HepG2 (cell line): ENCODE data around the gene ASXL1. TPM values are rescaled to one million over a fixed set of nuclear protein-coding genes. Genes with fewer than 3 reads are reported as not detected.

Experiments
- ATAC-seq: fragments of 200-7000 bp; cut with Tn5 transposase; 3 replicates; pipeline ENCODE4 v1.9.1; 2020; ENCODE audit warnings: mild to moderate bottlenecking, moderate library complexity
- BruUV-seq: library from RNA; stranded (reverse); fragments of 400-500 nt; replicated peaks from 2 replicates; lab custom pipeline; 2021; lab: Mats Ljungman, UMichigan
- CTCF ChIA-PET: fragments of 300-600 bp; formaldehyde crosslinking; extraction: SDS; loops from one replicate; lab custom pipeline; 2021; ENCODE audit warnings: low total read pairs, inconsistent platforms, low intra/inter-chr PET ratio; lab: Yijun Ruan, JAX
- POLR2A ChIA-PET: fragments of 350-600 bp; sonication (Branson Sonifier 250); formaldehyde crosslinking; loops from one replicate; lab custom pipeline; 2020; ENCODE audit warnings: antibody characterized with exemption, inconsistent platforms; lab: Yijun Ruan, JAX
- DNase-seq: peaks from one replicate; pipeline ENCODE4 v3.0.0-alpha.2; 2015; ENCODE audit warnings: low spot score
- FAIRE-seq: peaks from 3 replicates; lab custom pipeline; 2011; peaks lifted over from hg19 to GRCh38; lab: Jason Lieb, UNC
- H2AFZ ChIP-seq: one replicate; pipeline ENCODE4 v1.6.1; 2011; ENCODE audit warnings: low read length, inconsistent platforms
- H3K27ac ChIP-seq: fragments of 300-600 bp; 3 replicates; pipeline ENCODE4 v1.8.0; 2011; ENCODE audit warnings: mixed run types, mild to moderate bottlenecking, mixed read lengths, low read length, inconsistent platforms; ENCODE audit not compliant: insufficient read depth; ENCODE audit errors: extremely low read length
- H3K27me3 ChIP-seq, 2 experiments: fragments of 200-600 bp in 1 of 2; 2 replicates in 1 of 2; 3 replicates in 1 of 2; pipeline versions ENCODE4 v1.6.0 to v1.8.0; 2011; ENCODE audit warnings: low read length in 2 of 2, mild to moderate bottlenecking in 2 of 2, moderate library complexity in 2 of 2, inconsistent platforms in 1 of 2; ENCODE audit not compliant: insufficient read depth in 2 of 2, control insufficient read depth in 1 of 2
- H3K36me3 ChIP-seq, 2 experiments: fragments of 200-600 bp in 1 of 2; replicated peaks in 1 of 2; 2 replicates in 1 of 2; 3 replicates in 1 of 2; pipeline versions ENCODE4 v1.5.1 to v1.8.0; 2011; ENCODE audit warnings: low read length in 2 of 2, inconsistent platforms in 1 of 2; ENCODE audit not compliant: insufficient read depth in 2 of 2, control insufficient read depth in 1 of 2
- H3K4me1 ChIP-seq: 2 replicates; pipeline ENCODE4 v1.5.1; 2012; ENCODE audit warnings: low read length, inconsistent platforms; ENCODE audit not compliant: insufficient read depth
- H3K4me2 ChIP-seq: 2 replicates; pipeline ENCODE4 v1.6.0; 2011; ENCODE audit warnings: low read depth, low read length, inconsistent platforms
- H3K4me3 ChIP-seq, 3 experiments: fragments of 200-600 bp in 1 of 3; sonication (generic), shearing (Covaris generic) in 1 of 3; replicated peaks in 1 of 3; 2 replicates each; pipeline ENCODE4 v1.5.1; 2011 to 2016; ENCODE audit warnings: low read length in 3 of 3, inconsistent platforms in 2 of 3, low read depth in 2 of 3, mild to moderate bottlenecking in 2 of 3, control low read depth in 1 of 3, mixed read lengths in 1 of 3; ENCODE audit not compliant: insufficient read depth in 1 of 3
- H3K79me2 ChIP-seq: one replicate; pipeline ENCODE4 v1.6.1; 2011; ENCODE audit warnings: low read length, inconsistent platforms; ENCODE audit not compliant: insufficient read depth
- H3K9ac ChIP-seq: 2 replicates; pipeline ENCODE4 v1.6.0; 2011; ENCODE audit warnings: mild to moderate bottlenecking, low read depth, low read length, inconsistent platforms; ENCODE audit not compliant: insufficient read depth
- H3K9me3 ChIP-seq: 2 replicates; pipeline ENCODE4 v1.5.1; 2012; ENCODE audit warnings: mild to moderate bottlenecking, low read length
- H4K20me1 ChIP-seq: 2 replicates; pipeline ENCODE4 v1.6.0; 2011; ENCODE audit warnings: inconsistent platforms, mild to moderate bottlenecking, low read length, moderate library complexity; ENCODE audit not compliant: insufficient read depth
- CBX2 ChIP-seq, 2 experiments: fragments of 200-600 bp in 1 of 2; sonication (generic); formaldehyde crosslinking in 1 of 2; IDR thresholded peaks; 2 replicates each; pipeline versions ENCODE4 v1.7.0 to v1.8.1; 2018 to 2022; ENCODE audit warnings: low read depth in 2 of 2, low read length in 1 of 2, mild to moderate bottlenecking in 1 of 2, missing genetic modification reagents in 1 of 2
- ESRRA ChIP-seq: sonication (generic); formaldehyde crosslinking; IDR thresholded peaks from 2 replicates; pipeline ENCODE4 v1.5.1; 2020; ENCODE audit warnings: mild to moderate bottlenecking, low read depth, missing genetic modification reagents
- HNRNPH1 ChIP-seq: fragments of 200-400 bp; formaldehyde crosslinking; optimal IDR thresholded peaks from 2 replicates; pipeline ENCODE3; 2017; ENCODE audit warnings: mild to moderate bottlenecking, low read depth, low read length
- MEIS2 ChIP-seq: sonication (generic); formaldehyde crosslinking; IDR thresholded peaks from 2 replicates; pipeline ENCODE4 v1.9.0; 2021; ENCODE audit warnings: mild to moderate bottlenecking, missing genetic modification reagents
- MYC ChIP-seq: sonication (generic); formaldehyde crosslinking; IDR thresholded peaks from 2 replicates; pipeline ENCODE4 v1.9.0; 2021; ENCODE audit warnings: missing genetic modification reagents, borderline replicate concordance
- PTBP1 ChIP-seq: fragments of 200-400 bp; formaldehyde crosslinking; IDR thresholded peaks from 2 replicates; pipeline ENCODE4 v1.6.1; 2018; ENCODE audit warnings: low read length, low read depth; ENCODE audit not compliant: poor library complexity, severe bottlenecking
- ZEB1 ChIP-seq: IDR thresholded peaks from 2 replicates; pipeline ENCODE4 v1.6.1; 2012; ENCODE audit warnings: mild to moderate bottlenecking, low read depth, inconsistent platforms; ENCODE audit not compliant: insufficient replicate concordance
- ZNF34 ChIP-seq: sonication (generic); formaldehyde crosslinking; IDR thresholded peaks from 2 replicates; pipeline ENCODE4 v1.4.0; 2020; ENCODE audit warnings: mild to moderate bottlenecking, missing genetic modification reagents, borderline replicate concordance
- ZNF547 ChIP-seq: sonication (generic); formaldehyde crosslinking; IDR thresholded peaks from 2 replicates; pipeline ENCODE4 v1.5.1; 2020; ENCODE audit warnings: mild to moderate bottlenecking, missing genetic modification reagents
- ZNF549 ChIP-seq: sonication (generic); formaldehyde crosslinking; IDR thresholded peaks from 2 replicates; pipeline ENCODE4 v1.5.0; 2020; ENCODE audit warnings: missing genetic modification reagents
- ZNF570 ChIP-seq: sonication (generic); formaldehyde crosslinking; IDR thresholded peaks from 2 replicates; pipeline ENCODE4 v1.4.0; 2020; ENCODE audit warnings: mild to moderate bottlenecking, missing genetic modification reagents, borderline replicate concordance
- ZSCAN9 ChIP-seq: IDR thresholded peaks from 2 replicates; pipeline ENCODE4 v1.6.1; 2016; ENCODE audit warnings: borderline replicate concordance
- WGBS: methylation state at CpG from one replicate; pipeline ENCODE4 v1.1.6; 2017; ENCODE audit warnings: low lambda C conversion rate; 5-methylcytosine and 5-hydroxymethylcytosine counted together
- in situ Hi-C: cut with HindIII; loops from 2 replicates; pipeline ENCODE4 v1.10.0; 2017; ENCODE audit warnings: low pct_unique_long_range_greater_than_20kb; ENCODE audit not compliant: extremely low pct_ligation_motif_present
- intact Hi-C: fragments of 100-400 bp; cut with micrococcal nuclease; formaldehyde crosslinking; loops from one replicate; pipeline ENCODE4 v1.10.0; 2022; ENCODE audit not compliant: unreplicated experiment
- polyA plus RNA-seq, 8 experiments: library from polyadenylated mRNA; depleted of rRNA in 3 of 8; stranded (reverse) in 7 of 8; unstranded in 1 of 8; fragments of >200 nt; fragmentation: Illumina TruSeq in 4 of 8; extraction: Trizol in 4 of 8; gene quantifications; 2 replicates each; pipeline versions ENCODE4 v1.2.1 to v1.2.3, GENCODE V29; 2011 to 2016; ENCODE audit warnings: low read depth in 4 of 8, missing spikeins in 1 of 8, mixed read lengths in 1 of 8; ENCODE audit not compliant: insufficient read depth in 1 of 8
- total RNA-seq, 5 experiments: library from RNA; depleted of rRNA; stranded (reverse); fragments of >200 nt; fragmentation: Illumina TruSeq; extraction: Trizol; gene quantifications; 2 replicates each; pipeline ENCODE4 v1.2.3, GENCODE V29; 2016; ENCODE audit warnings: low read depth in 1 of 5
- TF ChIP-seq, protein P1 (sequence below): sonication (generic); formaldehyde crosslinking; IDR thresholded peaks from 2 replicates; pipeline ENCODE4 v1.5.0; 2020; ENCODE audit warnings: missing genetic modification reagents, mild to moderate bottlenecking, borderline replicate concordance
- TF ChIP-seq, protein P2 (sequence below): sonication (generic); formaldehyde crosslinking; IDR thresholded peaks from 2 replicates; pipeline ENCODE4 v1.8.0; 2023; ENCODE audit warnings: mild to moderate bottlenecking, missing genetic modification reagents
- TF ChIP-seq, protein P3 (sequence below): IDR thresholded peaks from 2 replicates; pipeline ENCODE4 v1.6.1; 2018; ENCODE audit warnings: missing genetic modification reagents
- TF ChIP-seq, protein P4 (sequence below): sonication (generic); formaldehyde crosslinking; conservative IDR thresholded peaks from 2 replicates; pipeline ENCODE4 v1.4.0; 2020; ENCODE audit warnings: missing genetic modification reagents
- TF ChIP-seq, protein P5 (sequence below): sonication (generic); formaldehyde crosslinking; IDR thresholded peaks from 2 replicates; pipeline ENCODE4 v1.4.0; 2020; ENCODE audit warnings: mild to moderate bottlenecking, missing genetic modification reagents

Gene ASXL1
- total and polyA plus RNA-seq, 2 of the 13 experiments (the other 11 are each of a cell fraction or from before 2014, with no cell fraction given) = 62.1 to 74.8 TPM

DNA sequence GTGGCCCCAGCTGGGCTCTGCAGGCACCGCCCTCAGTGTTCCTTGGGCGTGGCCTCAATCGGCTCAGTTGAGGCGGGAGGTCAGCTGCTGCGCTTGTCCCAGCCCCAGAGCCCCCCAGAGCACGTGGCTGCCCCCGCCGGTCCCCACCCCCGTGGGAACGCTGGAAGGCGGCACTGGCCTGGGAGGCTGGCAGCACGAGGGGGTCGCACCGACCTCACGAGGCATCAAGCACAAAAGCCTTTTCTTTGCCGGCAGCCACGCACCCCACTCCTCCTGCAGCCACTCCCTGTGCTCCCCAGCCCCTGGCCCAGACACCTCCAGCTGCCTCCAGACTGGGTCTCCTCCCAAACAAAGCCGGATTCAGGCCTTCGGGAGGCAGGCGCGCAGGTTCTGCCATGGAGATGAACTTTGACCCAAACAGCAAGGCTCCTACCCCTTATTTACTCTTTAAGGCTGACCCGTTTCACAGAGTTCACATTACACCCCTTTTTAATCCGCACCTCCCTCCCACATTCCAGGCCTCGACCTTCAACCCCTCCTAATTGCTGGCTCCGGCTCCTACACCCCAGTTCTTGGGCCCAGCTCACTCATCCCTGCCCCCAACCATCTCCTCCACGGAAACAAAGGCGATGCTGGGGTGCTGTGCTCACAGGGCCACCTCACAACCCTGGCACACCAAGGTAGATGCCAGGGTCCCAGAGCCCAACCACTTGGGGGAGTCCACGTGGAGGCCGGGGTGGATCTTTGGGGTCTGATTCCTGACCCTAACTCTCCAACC, 115.3 kb downstream of the ASXL1 start:
- FAIRE-seq (peak; percentile 98), DNase-seq (peak; percentile 94), ATAC-seq (peak; percentile 34)
- H3K4me1 ChIP-seq = peaks cover 88% of the 10 kb centered on the region
- peaks cover 37% of the 10 kb centered on the region; the same call in 1 of the 2 replicates for H4K20me1 ChIP-seq
- ChIA-PET POLR2A (interaction anchor here (0.8 to 7.0 kb wide), 8 partner anchors 8 to 68 kb away, joined by 3 to 81 read pairs (median 6); no protein-coding TSS in a partner anchor), CTCF (no interaction called here)
- peaks cover 8 to 34% of the 10 kb centered on the region in 2 experiments; a peak in 4 of 5 replicates for H3K36me3 ChIP-seq
- peak overlapping the region; percentile 85 for H3K27ac ChIP-seq
- peaks cover 90% of the 10 kb centered on the region for H3K79me2 ChIP-seq
- H3K27me3 ChIP-seq = no peaks in the 10 kb centered on the region
- peak overlapping the region; percentile 69 for H3K9ac ChIP-seq
- no peak overlapping the region for H2AFZ ChIP-seq
- BruUV-seq = TSS peak; percentile 22
- 7% methylated on average over 13 of the region's 29 CpGs for WGBS
- H3K4me3 ChIP-seq = peak overlapping the region; percentile 50 to 73 (median 51); a peak in 5 of 6 replicates
- in situ Hi-C loops = loop anchor here (5.0 kb wide), 2 partner anchors 39 to 179 kb away; no protein-coding TSS in a partner anchor
- no peaks in the 10 kb centered on the region for H3K9me3 ChIP-seq
- peak overlapping the region; percentile 95 for H3K4me2 ChIP-seq
- intact Hi-C loops = loop anchor here (1.0 kb wide), 1 partner anchor 9 kb away; no protein-coding TSS in a partner anchor
- TF ChIP-seq, protein P1, sequence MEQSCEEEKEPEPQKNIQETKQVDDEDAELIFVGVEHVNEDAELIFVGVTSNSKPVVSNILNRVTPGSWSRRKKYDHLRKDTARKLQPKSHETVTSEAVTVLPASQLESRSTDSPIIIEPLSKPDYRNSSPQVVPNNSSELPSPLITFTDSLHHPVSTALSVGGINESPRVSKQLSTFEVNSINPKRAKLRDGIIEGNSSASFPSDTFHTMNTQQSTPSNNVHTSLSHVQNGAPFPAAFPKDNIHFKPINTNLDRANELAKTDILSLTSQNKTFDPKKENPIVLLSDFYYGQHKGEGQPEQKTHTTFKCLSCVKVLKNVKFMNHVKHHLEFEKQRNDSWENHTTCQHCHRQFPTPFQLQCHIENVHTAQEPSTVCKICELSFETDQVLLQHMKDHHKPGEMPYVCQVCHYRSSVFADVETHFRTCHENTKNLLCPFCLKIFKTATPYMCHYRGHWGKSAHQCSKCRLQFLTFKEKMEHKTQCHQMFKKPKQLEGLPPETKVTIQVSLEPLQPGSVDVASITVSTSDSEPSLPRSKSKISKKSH (CRISPR knock-in tag) = no peak
- TF ChIP-seq, protein P2, sequence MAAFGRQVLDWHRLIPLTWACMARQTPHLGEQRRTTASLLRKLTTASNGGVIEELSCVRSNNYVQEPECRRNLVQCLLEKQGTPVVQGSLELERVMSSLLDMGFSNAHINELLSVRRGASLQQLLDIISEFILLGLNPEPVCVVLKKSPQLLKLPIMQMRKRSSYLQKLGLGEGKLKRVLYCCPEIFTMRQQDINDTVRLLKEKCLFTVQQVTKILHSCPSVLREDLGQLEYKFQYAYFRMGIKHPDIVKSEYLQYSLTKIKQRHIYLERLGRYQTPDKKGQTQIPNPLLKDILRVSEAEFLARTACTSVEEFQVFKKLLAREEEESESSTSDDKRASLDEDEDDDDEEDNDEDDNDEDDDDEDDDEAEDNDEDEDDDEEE (CRISPR knock-in tag) = peak; percentile 92
- peak; percentile 39 for TF ChIP-seq ZEB1
- no peak for TF ChIP-seq ZNF34 (CRISPR knock-in tag)
- no peak for TF ChIP-seq CBX2 (IDR thresholded peaks at IDR 0.05; ENCODE audit: low read depth, low read length)
- TF ChIP-seq CBX2 (CRISPR knock-in tag; IDR thresholded peaks at IDR 0.05; ENCODE audit: low read depth) = no peak
- peak; percentile 69; the same call in 1 of the 2 replicates for TF ChIP-seq MEIS2 (CRISPR knock-in tag)
- TF ChIP-seq, protein P3, sequence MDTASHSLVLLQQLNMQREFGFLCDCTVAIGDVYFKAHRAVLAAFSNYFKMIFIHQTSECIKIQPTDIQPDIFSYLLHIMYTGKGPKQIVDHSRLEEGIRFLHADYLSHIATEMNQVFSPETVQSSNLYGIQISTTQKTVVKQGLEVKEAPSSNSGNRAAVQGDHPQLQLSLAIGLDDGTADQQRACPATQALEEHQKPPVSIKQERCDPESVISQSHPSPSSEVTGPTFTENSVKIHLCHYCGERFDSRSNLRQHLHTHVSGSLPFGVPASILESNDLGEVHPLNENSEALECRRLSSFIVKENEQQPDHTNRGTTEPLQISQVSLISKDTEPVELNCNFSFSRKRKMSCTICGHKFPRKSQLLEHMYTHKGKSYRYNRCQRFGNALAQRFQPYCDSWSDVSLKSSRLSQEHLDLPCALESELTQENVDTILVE (CRISPR knock-in tag) = peak; percentile 72; the same call in 1 of the 2 replicates
- TF ChIP-seq, protein P4, sequence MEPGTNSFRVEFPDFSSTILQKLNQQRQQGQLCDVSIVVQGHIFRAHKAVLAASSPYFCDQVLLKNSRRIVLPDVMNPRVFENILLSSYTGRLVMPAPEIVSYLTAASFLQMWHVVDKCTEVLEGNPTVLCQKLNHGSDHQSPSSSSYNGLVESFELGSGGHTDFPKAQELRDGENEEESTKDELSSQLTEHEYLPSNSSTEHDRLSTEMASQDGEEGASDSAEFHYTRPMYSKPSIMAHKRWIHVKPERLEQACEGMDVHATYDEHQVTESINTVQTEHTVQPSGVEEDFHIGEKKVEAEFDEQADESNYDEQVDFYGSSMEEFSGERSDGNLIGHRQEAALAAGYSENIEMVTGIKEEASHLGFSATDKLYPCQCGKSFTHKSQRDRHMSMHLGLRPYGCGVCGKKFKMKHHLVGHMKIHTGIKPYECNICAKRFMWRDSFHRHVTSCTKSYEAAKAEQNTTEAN (CRISPR knock-in tag) = no peak
- peak; percentile 57; the same call in 1 of the 2 replicates for TF ChIP-seq ZNF547
- TF ChIP-seq HNRNPH1 = peak; percentile 24
- TF ChIP-seq MYC (CRISPR knock-in tag) = peak; percentile 88
- TF ChIP-seq ZSCAN9 (CRISPR knock-in tag) = peak; percentile 89; the same call in 1 of the 2 replicates
- TF ChIP-seq, protein P5, sequence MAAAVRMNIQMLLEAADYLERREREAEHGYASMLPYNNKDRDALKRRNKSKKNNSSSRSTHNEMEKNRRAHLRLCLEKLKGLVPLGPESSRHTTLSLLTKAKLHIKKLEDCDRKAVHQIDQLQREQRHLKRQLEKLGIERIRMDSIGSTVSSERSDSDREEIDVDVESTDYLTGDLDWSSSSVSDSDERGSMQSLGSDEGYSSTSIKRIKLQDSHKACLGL (CRISPR knock-in tag) = peak; percentile 60; the same call in 1 of the 2 replicates
- TF ChIP-seq ZNF570 (CRISPR knock-in tag) = no peak
- no peak for TF ChIP-seq ZNF549
- no peak for TF ChIP-seq PTBP1
- TF ChIP-seq ESRRA = peak; percentile 58
